ENCODE results near the gene PLEK2. TPM values are rescaled to one million over a fixed set of nuclear protein-coding genes. Genes with fewer than 3 reads are reported as not detected.

PLEK2 gene
- total RNA-seq, 1 donor, result 2.5 TPM

- no peak overlapping the region for H3K4me2 ChIP-seq (ENCODE audit: insufficient read depth, low read length)
- no peaks in the 10 kb centered on the region for H4K20me1 ChIP-seq (ENCODE audit: insufficient read depth, low read length)
- no peak for TF ChIP-seq CTCF (IDR thresholded peaks at IDR 0.05; ENCODE audit: extremely low read depth, low read depth, low read length)
- H3K79me2 ChIP-seq (ENCODE audit: insufficient read depth, low read length), result no peaks in the 10 kb centered on the region
- H3K4me3 ChIP-seq (ENCODE audit: insufficient read depth, low read length), result no peak overlapping the region
- H3K27ac ChIP-seq (ENCODE audit: low read depth, low read length), result no peak overlapping the region
- no peak for DNase-seq (ENCODE audit: insufficient read length, low spot score, missing footprints)
- H3K36me3 ChIP-seq (ENCODE audit: insufficient read depth, low read length), result no peaks in the 10 kb centered on the region
- H3K4me1 ChIP-seq (ENCODE audit: insufficient read depth, low read length), result no peaks in the 10 kb centered on the region
- no peak overlapping the region for H2AFZ ChIP-seq (ENCODE audit: low read length)
- no peaks in the 10 kb centered on the region for H3K27me3 ChIP-seq (ENCODE audit: insufficient read depth, low read length)
- H3K9me3 ChIP-seq (ENCODE audit: low read depth, low read length), result no peaks in the 10 kb centered on the region
Measured at GRCh38 chr14:67395086-67395875, 16.7 kb downstream of the PLEK2 start.

- no peak for TF ChIP-seq CTCF (IDR thresholded peaks at IDR 0.05; ENCODE audit: extremely low read depth, low read depth, low read length)
- no peak overlapping the region for H3K4me2 ChIP-seq (ENCODE audit: insufficient read depth, low read length)
Measured at GRCh38 chr14:67393689-67394088, 18.3 kb downstream of the PLEK2 start.

GRCh38 chr14:67392800-67393199, 19.2 kb downstream of the PLEK2 start:
- Histone ChIP-seq H3K27me3 (ENCODE audit: insufficient read depth, low read length) (no peaks in the 10 kb centered on the region), H3K4me1 (ENCODE audit: insufficient read depth, low read length) (no peaks in the 10 kb centered on the region), H3K4me3 (ENCODE audit: insufficient read depth, low read length) (no peak overlapping the region), H2AFZ (ENCODE audit: low read length) (no peak overlapping the region), H3K4me2 (ENCODE audit: insufficient read depth, low read length) (no peak overlapping the region), H4K20me1 (ENCODE audit: insufficient read depth, low read length) (no peaks in the 10 kb centered on the region), H3K79me2 (ENCODE audit: insufficient read depth, low read length) (no peaks in the 10 kb centered on the region), H3K36me3 (ENCODE audit: insufficient read depth, low read length) (no peaks in the 10 kb centered on the region), H3K9me3 (ENCODE audit: low read depth, low read length) (no peaks in the 10 kb centered on the region), H3K27ac (ENCODE audit: low read depth, low read length) (no peak overlapping the region)
- no peak for DNase-seq (ENCODE audit: insufficient read length, low spot score, missing footprints)
- no peak for TF ChIP-seq CTCF (IDR thresholded peaks at IDR 0.05; ENCODE audit: extremely low read depth, low read depth, low read length)

More at GRCh38 chr14:67393689-67394088, 18.3 kb downstream of the PLEK2 start:
- H3K9me3 ChIP-seq (ENCODE audit: low read depth, low read length), result no peaks in the 10 kb centered on the region
- no peaks in the 10 kb centered on the region for H3K79me2 ChIP-seq (ENCODE audit: insufficient read depth, low read length)
- H4K20me1 ChIP-seq (ENCODE audit: insufficient read depth, low read length), result no peaks in the 10 kb centered on the region
- no peaks in the 10 kb centered on the region for H3K27me3 ChIP-seq (ENCODE audit: insufficient read depth, low read length)
- DNase-seq (ENCODE audit: insufficient read length, low spot score, missing footprints), result no peak
- no peak overlapping the region for H2AFZ ChIP-seq (ENCODE audit: low read length)
- H3K4me1 ChIP-seq (ENCODE audit: insufficient read depth, low read length), result no peaks in the 10 kb centered on the region
- no peak overlapping the region for H3K4me3 ChIP-seq (ENCODE audit: insufficient read depth, low read length)
- H3K36me3 ChIP-seq (ENCODE audit: insufficient read depth, low read length), result no peaks in the 10 kb centered on the region
- no peak overlapping the region for H3K27ac ChIP-seq (ENCODE audit: low read depth, low read length)

GRCh38 chr14:67392123-67392522, 19.8 kb downstream of the PLEK2 start:
- Histone ChIP-seq H3K36me3 (ENCODE audit: insufficient read depth, low read length) (no peaks in the 10 kb centered on the region), H3K27ac (ENCODE audit: low read depth, low read length) (no peak overlapping the region), H3K27me3 (ENCODE audit: insufficient read depth, low read length) (no peaks in the 10 kb centered on the region), H4K20me1 (ENCODE audit: insufficient read depth, low read length) (no peaks in the 10 kb centered on the region), H3K4me1 (ENCODE audit: insufficient read depth, low read length) (peaks cover 1% of the 10 kb centered on the region), H3K4me3 (ENCODE audit: insufficient read depth, low read length) (no peak overlapping the region), H2AFZ (ENCODE audit: low read length) (no peak overlapping the region), H3K79me2 (ENCODE audit: insufficient read depth, low read length) (no peaks in the 10 kb centered on the region), H3K9me3 (ENCODE audit: low read depth, low read length) (no peaks in the 10 kb centered on the region), H3K4me2 (ENCODE audit: insufficient read depth, low read length) (no peak overlapping the region)
- no peak for DNase-seq (ENCODE audit: insufficient read length, low spot score, missing footprints)
- TF ChIP-seq CTCF (IDR thresholded peaks at IDR 0.05; ENCODE audit: extremely low read depth, low read depth, low read length), result no peak
